Panc1 (cell line): ENCODE results near the gene PPHLN1. TPM values are rescaled to one million over a fixed set of nuclear protein-coding genes. Genes with fewer than 3 reads are reported as not detected.

Experiments used
- ATAC-seq: fragments of 200-7000 bp; cut with Tn5 transposase; 2 replicates; pipeline ENCODE4 v1.9.1; 2020; ENCODE audit warnings: mild to moderate bottlenecking, moderate library complexity
- BruUV-seq: library from RNA; stranded (reverse); fragments of 400-500 nt; replicated peaks from 2 replicates; lab custom pipeline; 2021; lab: Mats Ljungman, UMichigan
- CTCF ChIA-PET: fragments of 300-600 bp; sonication (Branson Sonifier 250); formaldehyde crosslinking; loops from one replicate; lab custom pipeline; 2022; ENCODE audit warnings: antibody characterized with exemption; lab: Charles Lee
- POLR2A ChIA-PET: fragments of 300-600 bp; sonication (Branson Sonifier 250); formaldehyde crosslinking; loops from one replicate; lab custom pipeline; 2022; ENCODE audit warnings: antibody characterized with exemption; lab: Charles Lee
- DNase-seq: peaks from one replicate; pipeline ENCODE4 v3.0.0-alpha.2; 2010; ENCODE audit warnings: low read depth, low spot score
- H3K27ac ChIP-seq: 2 replicates; pipeline ENCODE4 v1.5.1; 2011; ENCODE audit warnings: mild to moderate bottlenecking, low read length, inconsistent platforms
- H3K27me3 ChIP-seq: fragments of 200-500 bp; sonication (Bioruptor generic); 2 replicates; pipeline ENCODE4 v1.6.0; 2014; ENCODE audit warnings: low read length, inconsistent platforms; ENCODE audit not compliant: control insufficient read depth, insufficient read depth
- H3K36me3 ChIP-seq: fragments of 200-500 bp; sonication (Bioruptor generic); 2 replicates; pipeline ENCODE4 v1.5.1; 2014; ENCODE audit warnings: inconsistent platforms, mild to moderate bottlenecking, low read length, moderate library complexity; ENCODE audit not compliant: control insufficient read depth, insufficient read depth
- H3K4me1 ChIP-seq: 2 replicates; pipeline ENCODE4 v1.5.1; 2011; ENCODE audit warnings: inconsistent platforms, mild to moderate bottlenecking, low read length, moderate library complexity; ENCODE audit not compliant: control insufficient read depth, insufficient read depth
- H3K4me3 ChIP-seq, 2 experiments: 2 replicates each; pipeline ENCODE4 v1.5.1; 2011 to 2012; ENCODE audit warnings: low read depth in 2 of 2, low read length in 2 of 2, mild to moderate bottlenecking in 2 of 2, inconsistent platforms in 1 of 2, moderate library complexity in 1 of 2
- H3K9me3 ChIP-seq: fragments of 200-500 bp; sonication (Bioruptor generic); 2 replicates; pipeline ENCODE4 v1.5.1; 2014; ENCODE audit warnings: low read depth, mild to moderate bottlenecking, inconsistent platforms, low read length, moderate library complexity; ENCODE audit not compliant: control insufficient read depth, insufficient read depth
- CTCF ChIP-seq: fragments of 450-650 bp; IDR thresholded peaks from 2 replicates; pipeline ENCODE4 v1.5.1; 2017; ENCODE audit warnings: mild to moderate bottlenecking
- POLR2AphosphoS5 ChIP-seq: IDR thresholded peaks from 2 replicates; pipeline ENCODE4 v1.6.1; 2012; ENCODE audit warnings: mild to moderate bottlenecking, low read depth, low read length, moderate library complexity
- REST ChIP-seq, 2 experiments: IDR thresholded peaks; 2 replicates each; pipeline ENCODE4 v1.6.1; 2011 to 2012; ENCODE audit warnings: low read depth in 2 of 2, control low read depth in 1 of 2, low read length in 1 of 2, mild to moderate bottlenecking in 1 of 2, moderate library complexity in 1 of 2; ENCODE audit not compliant: insufficient read depth in 1 of 2
- SIN3A ChIP-seq: IDR thresholded peaks from 2 replicates; pipeline ENCODE4 v1.6.1; 2012; ENCODE audit warnings: low read depth, mild to moderate bottlenecking, low read length, moderate library complexity, borderline replicate concordance; ENCODE audit not compliant: insufficient read depth
- TCF7L2 ChIP-seq: IDR thresholded peaks from 2 replicates; pipeline ENCODE4 v1.6.1; 2011; ENCODE audit warnings: mild to moderate bottlenecking, low read depth, low read length, inconsistent platforms
- in situ Hi-C: cut with HindIII; loops from 2 replicates; pipeline ENCODE4 v1.10.0; 2016; ENCODE audit warnings: low sequenced_read_pairs, low pct_unique_long_range_greater_than_20kb
- intact Hi-C: fragments of 100-400 bp; cut with micrococcal nuclease; formaldehyde crosslinking; loops from one replicate; pipeline ENCODE4 v1.10.0; 2022; ENCODE audit not compliant: unreplicated experiment
- total RNA-seq: library from RNA; stranded (reverse); gene quantifications from one replicate; pipeline ENCODE4 v1.2.1, GENCODE V29; 2021; ENCODE audit not compliant: unreplicated experiment

PPHLN1 gene
- total RNA-seq, 1 experiment from 2014 or later, result 56.5 TPM

- POLR2A ChIA-PET, result no interaction called here
- in situ Hi-C loops (no loop called here), intact Hi-C loops (no loop called here)
- H3K27ac ChIP-seq, result no peak overlapping the region
- no peaks in the 10 kb centered on the region for H3K9me3 ChIP-seq
- ATAC-seq (no peak), DNase-seq (no peak)
- no TSS peak for BruUV-seq
- TF ChIP-seq TCF7L2 (no peak), CTCF (no peak), POLR2AphosphoS5 (no peak), REST (IDR thresholded peaks at IDR 0.05; ENCODE audit: insufficient read depth in 1 of 2, low read depth in 2 of 2, low read length in 1 of 2) (no peak)
- no peaks in the 10 kb centered on the region for H3K4me1 ChIP-seq
- peaks cover 11% of the 10 kb centered on the region; the same call in 1 of the 2 replicates for H3K36me3 ChIP-seq
- H3K4me3 ChIP-seq, result no peak overlapping the region
- H3K27me3 ChIP-seq, result no peaks in the 10 kb centered on the region
- CTCF ChIA-PET, result no interaction called here
These were observed 70.7 kb downstream of the PPHLN1 start for GRCh38 chr12:42396473-42397259.

- POLR2A ChIA-PET, result no interaction called here
- Histone ChIP-seq H3K27me3 (no peaks in the 10 kb centered on the region), H3K9me3 (no peaks in the 10 kb centered on the region), H3K27ac (no peak overlapping the region), H3K4me1 (no peaks in the 10 kb centered on the region), H3K36me3 (peaks cover 3% of the 10 kb centered on the region; the same call in 1 of the 2 replicates), H3K4me3 (no peak overlapping the region)
- CTCF ChIA-PET, result no interaction called here
- no peak for DNase-seq
- intact Hi-C loops (no loop called here), in situ Hi-C loops (no loop called here)
- TSS peak; percentile 28 for BruUV-seq
- TF ChIP-seq POLR2AphosphoS5, result no peak
- no peak for TF ChIP-seq TCF7L2
- TF ChIP-seq SIN3A, result no peak
- TF ChIP-seq REST (IDR thresholded peaks at IDR 0.05; ENCODE audit: insufficient read depth in 1 of 2, low read depth in 2 of 2, low read length in 1 of 2), result no peak
- no peak for TF ChIP-seq CTCF
- ATAC-seq, result no peak
These were observed 76.9 kb downstream of the PPHLN1 start for GRCh38 chr12:42402821-42403411.
